HG02938 (cell line): ENCODE data around the gene AK9.
"Not testable (repeated sequence)": the region's sequence is repeated elsewhere in the genome, so short reads cannot be mapped to it uniquely, and the experiment has no call there.

Source experiments
- ATAC-seq: cut with Tn5 transposase; IDR thresholded peaks from one replicate; pipeline ENCODE4 v1.9.1; 2021; ENCODE audit warnings: mild to moderate bottlenecking, moderate library complexity; ENCODE audit not compliant: unreplicated experiment

The AK9 gene

DNA sequence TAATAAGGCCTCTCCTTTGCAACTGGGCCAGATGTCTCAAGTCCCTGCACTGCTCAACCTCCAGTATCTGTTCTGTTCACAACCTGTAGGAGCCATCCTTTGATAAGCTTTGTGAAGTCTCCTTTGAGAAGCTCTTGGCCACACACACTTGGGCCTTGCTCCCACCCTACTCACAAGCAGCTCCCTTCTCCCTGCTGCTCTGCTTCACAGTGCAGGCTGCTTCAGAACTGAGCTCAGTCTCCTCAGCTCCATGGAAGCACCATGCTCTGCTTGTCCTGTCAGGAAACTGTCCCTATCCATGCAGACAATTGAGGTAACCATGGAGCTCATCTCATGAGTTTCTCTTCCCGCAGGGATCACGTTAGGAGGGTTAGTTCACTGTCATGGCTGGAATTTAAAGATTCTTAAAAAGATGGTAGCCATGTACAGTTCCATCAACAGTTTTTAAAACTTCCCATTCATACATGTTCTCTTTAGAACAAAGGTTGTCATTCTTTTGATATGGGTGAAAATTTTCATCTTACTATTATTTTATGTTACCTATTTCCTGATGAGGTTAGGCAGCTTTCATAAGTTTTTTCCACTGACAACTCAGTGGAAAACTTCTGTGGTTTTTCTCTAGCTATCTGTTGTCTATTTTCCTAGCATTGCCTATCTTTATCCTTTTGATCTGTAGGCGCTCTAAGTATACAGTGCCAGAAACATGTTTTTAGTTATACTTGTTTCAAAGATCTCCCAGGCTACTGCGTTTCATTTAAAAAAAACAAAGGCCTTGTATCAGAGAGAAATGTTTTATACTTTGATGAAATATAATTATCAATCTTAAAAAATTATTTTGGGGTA is 62.6 kb downstream of the AK9 start:
- ATAC-seq = no peak

DNA sequence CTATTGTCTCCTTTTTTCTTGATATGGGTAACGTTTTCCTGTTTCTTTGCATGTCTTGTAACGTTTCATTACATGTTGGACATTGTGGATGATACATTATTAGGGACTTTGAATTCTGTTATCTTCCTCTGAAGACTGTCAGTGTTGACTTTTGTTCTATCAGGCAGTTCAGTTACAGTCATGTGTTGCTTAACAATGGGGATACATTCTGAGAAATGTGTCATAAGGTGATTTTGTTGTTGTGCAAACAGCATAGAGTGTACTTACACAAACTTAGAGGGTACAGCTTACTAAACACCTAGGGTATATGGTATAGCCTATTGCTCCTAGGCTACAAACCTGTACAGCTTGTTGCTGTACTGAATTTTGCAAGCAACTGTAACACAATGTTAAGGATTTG is 64.7 kb downstream of the AK9 start:
- ATAC-seq = no peak

DNA sequence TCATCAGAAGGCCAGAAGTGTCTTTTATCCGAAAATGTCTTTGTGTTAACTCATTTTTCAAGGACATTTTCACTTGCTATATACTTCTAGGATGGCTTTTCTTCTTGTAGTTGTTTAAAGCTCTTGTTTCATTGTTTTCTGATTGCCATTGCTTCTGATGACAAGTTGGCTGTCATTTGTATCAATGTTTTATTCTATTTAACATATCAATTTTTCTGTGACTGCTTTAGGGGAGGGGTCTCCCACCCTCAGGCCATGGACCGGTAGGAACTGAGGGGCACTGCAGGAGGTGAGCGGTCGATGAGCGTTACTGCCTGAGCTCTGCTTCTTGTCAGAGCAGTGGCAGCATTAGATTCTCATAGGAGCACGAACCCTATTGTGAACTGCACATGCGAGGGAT is 65.8 kb downstream of the AK9 start:
- ATAC-seq = no peak

DNA sequence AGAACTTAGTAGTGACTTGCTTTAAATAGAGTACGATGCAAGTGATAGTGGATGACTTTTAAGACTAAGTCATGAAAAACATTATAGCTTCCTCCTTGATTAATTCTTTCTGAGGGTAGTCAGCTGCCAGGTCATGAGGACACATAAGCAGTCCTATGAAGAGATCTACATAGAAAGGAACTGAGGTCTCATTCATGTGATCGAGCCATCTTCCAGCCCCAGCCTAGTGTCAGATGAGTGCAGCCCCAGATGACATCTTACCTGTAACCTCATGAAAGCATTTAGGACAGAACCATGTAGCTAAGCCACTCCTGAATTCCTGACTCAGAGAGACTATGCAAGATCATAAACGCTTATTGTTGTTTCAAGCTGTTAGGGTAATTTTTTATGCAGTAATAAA is 67.7 kb downstream of the AK9 start:
- ATAC-seq = no peak

DNA sequence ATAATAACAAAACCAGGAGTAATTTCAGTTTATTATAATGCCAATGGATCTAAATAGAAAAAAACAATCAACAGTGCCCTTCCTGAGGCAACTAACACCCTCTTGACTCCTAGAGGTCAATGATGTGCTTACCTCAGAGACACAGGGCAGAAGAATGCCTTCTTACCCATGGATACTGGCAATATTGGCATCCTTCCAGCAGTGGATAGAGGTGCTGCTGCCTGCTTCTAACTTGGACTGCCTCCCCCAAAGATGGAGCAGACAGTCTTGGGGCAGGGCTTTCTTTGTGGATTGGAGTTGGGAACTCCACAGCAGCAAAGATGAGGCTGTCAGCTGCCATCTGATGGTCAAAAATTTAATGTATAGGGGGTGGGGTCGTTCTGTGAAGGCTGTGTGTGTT is 78.7 kb downstream of the AK9 start:
- ATAC-seq = no peak

DNA sequence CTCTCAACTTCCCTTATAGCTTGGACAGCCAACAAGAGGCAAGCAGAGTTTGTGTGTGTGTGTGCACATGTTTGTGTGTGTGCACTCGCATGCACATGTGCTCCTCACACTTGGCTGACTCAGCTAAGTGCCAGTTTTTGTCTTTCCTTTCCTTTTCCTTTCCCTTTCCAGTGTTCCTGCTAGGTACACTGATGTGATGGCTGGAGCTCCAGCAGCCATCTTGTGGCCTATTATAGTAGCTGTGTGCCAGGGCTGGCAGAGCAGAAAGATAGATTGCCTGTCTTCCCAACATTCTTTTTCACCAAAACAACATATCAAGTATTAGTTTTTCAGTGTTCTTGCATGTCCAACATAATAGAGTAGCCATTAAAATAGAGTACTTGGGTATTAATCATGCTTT is 79.5 kb downstream of the AK9 start:
- ATAC-seq = no peak

DNA sequence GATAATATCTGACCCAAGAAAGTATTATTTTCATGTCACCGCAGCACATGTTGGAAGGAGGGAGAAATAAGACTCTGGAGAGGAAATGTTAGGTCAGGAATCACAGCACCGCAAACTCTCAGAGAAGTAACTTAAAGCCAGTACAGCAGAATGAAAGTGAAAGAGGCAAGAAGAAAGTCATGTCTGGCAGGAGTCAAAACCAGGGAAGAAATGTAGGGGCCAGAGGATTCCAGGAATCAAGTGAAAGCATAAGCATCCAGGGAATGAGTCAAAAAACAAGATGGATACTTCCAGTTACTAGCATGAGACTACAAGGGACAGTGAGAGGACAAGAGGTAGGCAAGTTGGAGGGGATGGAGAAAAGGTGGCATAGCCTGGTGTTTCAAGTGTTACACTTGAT is 80.4 kb downstream of the AK9 start:
- no peak for ATAC-seq

DNA sequence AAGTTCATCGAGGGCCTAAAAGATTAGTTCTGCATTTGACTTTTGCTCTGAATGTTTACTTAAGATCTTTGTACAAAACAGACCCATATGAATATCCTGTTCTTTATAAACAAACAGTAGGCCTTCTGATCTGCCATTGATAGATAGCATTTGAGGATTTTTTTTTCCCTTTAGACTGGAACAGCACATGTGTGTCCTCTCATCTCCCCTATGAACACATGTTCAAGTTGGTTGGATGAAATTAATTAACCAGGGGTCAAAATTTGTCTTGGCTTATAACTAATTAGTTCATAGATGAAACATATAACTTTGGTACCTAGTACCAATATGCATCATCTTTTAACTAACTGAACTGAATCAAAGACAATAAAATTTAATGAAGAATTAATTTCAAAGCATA is 81.3 kb downstream of the AK9 start:
- no peak for ATAC-seq

DNA sequence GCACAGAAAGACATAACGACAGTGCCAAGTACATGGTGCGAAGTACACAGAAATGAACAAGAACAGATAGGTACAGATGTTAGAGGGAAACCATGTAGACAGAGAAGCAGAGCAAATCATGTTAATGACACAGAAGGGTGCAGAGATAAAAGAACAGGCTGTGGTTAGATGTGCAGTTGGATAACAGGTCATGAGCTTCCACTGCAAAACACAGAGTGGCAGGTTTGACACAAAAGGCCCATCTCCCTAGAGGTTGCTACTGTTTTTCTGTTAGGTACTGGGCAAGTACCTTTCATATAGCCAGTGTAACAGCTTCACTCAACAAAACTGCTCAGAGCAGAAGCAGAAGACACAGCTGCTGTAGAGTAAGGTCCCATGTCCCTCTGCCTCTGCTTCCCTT is 84.6 kb downstream of the AK9 start:
- no peak for ATAC-seq

DNA sequence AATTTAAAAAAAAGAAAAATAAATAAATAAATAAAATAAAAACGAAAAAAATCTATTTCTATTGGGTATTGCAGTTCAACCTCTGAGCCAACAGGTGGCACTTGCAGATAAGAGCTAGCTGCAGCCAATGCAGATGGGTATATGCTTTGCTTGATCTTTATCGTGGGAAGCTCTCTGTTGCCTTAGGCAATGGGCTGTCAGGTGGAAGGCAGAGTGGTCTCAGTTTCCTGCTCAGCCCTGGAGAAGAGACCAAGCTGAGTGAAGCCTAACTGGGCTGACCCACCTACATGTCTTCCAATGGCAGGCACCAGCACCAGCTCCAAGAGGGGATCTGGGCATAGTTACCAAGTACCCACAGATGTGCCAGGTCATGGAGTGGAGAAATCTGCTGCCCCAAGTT is 95.0 kb downstream of the AK9 start:
- ATAC-seq = no peak

DNA sequence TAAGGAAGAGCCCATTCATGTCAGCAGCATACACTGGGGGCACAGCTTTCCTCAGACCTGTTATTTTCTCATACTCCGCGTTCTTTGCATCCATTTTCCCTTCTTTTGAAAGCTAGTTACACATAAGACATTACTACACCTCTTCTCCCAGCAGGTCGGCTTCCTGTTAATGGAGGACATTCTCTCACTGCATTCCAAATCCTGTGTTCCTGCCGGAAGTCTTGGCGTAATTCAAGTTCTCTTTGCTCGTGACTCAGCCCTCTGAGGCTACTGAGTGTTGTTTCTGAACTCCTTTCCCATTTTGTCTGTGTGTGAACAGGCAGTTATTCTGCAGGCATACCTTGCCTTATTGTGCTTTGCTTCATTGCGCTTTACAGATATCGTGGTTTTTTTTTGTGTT is 110.5 kb downstream of the AK9 start:
- ATAC-seq = no peak

DNA sequence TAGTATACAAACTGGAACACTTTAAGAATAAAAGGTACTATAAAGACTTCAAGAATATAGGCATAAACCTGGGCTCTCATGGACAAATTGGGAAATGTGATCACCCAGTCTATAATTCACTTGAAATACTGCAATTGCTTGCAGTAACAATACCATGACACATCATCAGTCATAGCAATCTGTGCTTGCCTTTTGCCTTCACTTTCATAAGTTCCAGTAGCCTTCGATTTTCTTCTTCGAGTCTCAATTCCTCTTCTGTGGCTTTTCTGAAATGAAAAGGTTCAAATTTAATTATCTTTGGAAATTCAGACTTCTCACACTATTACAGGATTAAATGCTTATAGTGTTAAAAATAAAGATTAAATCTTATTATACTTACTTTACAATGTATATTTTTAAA is 111.6 kb downstream of the AK9 start:
- ATAC-seq = peak; percentile 65

DNA sequence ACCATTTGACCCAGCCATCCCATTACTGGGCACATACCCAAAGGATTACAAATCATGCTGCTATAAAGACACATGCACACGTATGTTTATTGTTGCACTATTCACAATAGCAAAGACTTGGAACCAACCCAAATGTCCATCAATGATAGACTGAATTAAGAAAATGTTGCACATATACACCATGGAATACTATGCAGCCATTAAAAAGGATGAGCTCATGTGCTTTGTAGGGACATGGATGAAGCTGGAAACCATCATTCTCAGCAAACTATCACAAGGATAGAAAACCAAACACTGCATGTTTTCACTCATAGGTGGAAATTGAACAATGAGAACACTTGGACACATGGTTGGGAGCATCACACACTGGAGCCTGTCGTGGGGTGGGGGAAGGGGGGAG is 121.1 kb downstream of the AK9 start:
- ATAC-seq = not testable (repeated sequence)

DNA sequence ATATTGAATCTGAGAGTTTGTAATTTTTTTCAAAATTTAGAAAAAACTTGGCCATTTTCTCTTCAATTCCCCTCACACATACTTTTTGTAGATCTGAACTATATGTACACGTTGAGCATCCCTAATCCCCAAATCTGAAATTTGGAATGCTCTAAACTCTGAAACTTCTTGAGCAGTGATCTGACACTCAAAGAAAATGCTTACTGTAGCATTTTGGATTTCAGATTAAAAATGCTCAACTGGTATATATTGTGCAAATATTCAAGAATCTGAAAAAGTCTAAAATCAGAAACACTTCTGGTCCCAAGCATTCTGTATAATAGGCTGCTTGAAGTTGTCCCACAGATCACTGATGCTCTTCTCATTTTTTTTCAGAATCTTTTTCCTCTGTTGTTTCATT is 129.2 kb downstream of the AK9 start:
- no peak for ATAC-seq

DNA sequence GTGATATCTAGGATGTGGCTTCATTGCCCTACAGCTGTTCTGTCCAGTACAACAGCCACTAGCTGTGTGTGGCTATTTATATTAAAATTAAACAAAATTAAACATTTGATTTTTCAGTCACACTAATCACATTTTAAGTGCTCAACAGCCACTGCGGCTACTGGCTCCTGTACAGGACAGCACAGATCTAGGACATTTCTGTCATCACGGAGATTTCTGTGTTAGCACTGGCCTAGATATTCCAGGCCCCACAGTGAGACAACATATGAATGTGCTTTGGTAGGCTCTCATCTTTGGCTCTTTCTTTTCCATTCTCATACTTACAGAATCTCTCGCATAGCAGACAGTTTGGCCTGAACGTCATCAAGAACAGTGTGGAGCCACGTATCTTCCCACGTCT is 159.6 kb downstream of the AK9 start:
- no peak for ATAC-seq

DNA sequence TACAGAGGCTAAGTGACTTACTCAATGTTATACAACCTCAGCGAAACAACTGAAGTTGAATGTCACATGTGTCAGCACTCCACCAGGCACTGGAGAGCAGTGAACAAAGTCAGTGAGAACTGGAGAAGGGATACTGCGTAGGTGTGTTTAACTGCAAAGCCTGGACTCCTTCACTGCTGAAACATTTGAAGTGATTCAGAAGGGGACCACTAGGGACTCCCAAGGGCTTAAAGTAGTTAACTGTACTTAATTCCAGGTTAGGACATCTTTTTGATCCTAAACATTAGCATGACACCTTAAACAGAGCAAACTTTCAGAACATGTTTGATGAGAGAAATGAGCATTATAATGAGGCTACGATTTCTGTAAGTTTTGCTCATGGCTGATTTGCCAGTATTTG is 163.0 kb downstream of the AK9 start:
- no peak for ATAC-seq

DNA sequence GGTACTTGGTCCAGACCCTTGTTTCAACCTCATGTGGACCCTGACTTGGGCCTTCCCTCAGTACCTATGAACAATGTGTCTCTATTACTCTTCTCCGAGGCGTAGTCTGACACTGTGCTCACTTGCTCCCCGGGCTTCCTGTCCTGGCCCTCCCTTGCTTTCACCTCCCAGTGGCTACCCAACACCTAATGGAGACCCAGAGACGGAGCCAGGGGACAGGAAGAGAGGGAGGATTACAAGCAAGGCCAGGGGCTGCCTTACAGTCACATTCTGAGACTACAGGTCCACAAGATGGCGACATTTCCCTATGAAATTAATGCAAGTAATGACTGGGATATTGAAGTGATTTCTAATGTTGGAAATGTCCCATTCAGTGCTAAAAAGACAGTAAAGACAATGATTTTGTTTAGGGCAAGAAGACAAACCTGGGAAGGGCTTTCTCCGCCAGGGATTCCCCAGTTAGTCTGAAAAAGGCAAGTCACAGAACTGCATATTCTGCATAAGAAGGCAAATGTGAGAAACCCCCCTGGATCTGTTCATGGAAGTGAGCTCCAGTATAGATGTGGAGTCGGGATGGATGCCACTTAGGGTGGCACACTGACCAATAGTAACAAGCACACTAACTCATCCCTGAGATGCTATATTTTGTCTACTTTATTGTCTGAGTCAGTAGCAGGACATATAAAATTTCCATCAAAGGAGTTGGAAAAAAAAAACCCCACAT is 163.9 kb downstream of the AK9 start:
- ATAC-seq = no peak

DNA sequence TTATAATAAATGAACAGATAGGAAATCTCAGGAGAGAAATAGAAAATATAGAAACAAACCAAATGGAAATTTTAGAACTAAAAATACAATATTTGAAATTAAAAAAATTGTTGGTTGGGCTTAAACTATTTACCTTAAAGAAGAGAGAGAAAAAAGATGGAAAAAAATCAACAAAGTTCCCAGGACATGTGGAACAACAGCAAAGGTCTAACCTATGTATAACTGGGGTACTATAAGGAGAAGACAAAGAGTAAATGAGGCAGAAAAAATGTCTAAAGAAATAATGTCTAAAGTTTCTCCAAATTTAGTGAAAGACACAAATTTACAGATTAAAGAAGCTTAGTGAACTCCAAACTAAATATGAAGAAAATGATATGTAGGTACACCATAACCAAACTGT is 166.9 kb downstream of the AK9 start:
- no peak for ATAC-seq

DNA sequence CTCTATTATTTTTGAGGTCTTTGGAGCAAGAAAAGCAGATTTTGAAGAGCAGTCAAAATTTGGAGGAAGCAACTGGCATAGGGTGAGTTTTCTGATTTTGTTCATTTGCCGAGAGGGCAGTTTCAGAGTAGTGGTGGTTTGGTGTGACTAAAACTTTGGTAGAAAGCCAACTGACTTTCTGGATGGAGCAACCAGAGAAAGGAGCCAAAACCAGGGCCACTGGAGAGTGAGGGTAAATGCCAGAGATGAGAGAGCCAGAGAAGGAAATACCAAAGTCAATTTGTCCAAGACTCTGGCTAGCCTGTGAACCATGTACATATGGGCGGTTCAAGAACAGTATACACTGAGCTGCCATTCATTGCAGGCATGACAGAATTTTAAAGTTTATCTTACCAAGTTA is 167.5 kb downstream of the AK9 start:
- no peak for ATAC-seq

DNA sequence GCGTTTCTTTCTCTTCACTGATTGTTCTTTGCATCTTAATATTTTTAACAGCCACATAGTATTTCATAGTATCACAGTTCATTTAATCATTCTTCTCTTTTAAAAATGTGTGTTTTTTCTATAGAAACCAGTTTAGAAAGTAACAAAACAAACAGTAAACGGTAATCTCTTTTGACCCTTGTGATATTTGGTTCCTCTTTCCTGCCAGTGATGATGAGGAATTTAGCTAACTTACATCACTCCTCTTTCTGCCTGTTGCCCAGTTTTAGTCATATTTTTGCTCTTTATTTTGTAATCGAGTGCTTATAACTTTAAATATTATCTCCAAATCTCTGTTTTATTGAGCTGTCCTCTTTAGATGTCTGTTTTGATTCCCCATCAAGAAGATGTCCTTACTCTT is 169.9 kb downstream of the AK9 start:
- no peak for ATAC-seq

DNA sequence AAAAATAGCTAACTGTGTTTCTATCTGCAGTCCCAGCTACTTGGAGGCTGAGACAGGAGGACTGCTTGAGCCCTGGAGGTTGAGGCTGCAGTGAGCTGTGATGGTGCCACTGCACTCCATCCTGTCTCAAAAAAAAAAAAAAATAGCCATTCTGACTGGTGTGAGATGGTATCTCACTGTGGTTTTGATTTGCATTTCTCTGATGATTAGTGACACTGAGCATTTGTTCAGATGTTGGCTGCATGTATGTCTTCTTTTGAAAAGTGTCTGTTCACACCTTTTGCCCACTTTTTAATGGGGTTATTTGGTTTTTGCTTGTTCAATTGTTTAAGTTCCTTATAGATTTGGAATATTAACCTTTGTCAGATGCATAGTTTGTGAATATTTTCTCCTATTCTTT is 171.4 kb downstream of the AK9 start:
- not testable (repeated sequence) for ATAC-seq

DNA sequence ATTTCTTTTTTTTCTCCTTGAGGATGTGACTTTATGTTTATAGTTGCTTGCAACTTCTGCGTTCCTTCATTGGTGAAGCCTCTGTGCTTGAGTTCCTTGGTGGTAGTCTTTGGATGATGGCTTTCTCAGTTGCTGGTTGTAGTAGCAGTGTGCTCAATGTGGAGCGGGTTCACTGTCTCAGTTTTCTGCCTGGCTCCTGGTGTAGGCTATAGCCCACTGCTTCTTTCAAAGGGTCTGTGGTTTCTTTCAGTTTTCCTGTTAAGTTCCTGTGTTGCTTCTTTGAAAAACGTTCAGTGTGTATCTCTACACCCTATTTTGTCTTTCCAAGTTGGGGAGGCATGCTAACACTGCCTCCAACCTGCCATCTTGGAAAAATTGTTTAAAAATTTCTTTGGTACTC is 174.1 kb downstream of the AK9 start:
- ATAC-seq = no peak
